Left kidney (tissue), 8 donors: ENCODE results near the gene TAF1L. TPM values are rescaled to one million over a fixed set of nuclear protein-coding genes. Genes with fewer than 3 reads are reported as not detected.
"Not testable (repeated sequence)": the region's sequence is repeated elsewhere in the genome, so short reads cannot be mapped to it uniquely, and the experiment has no call there.

Experiments
- DNase-seq: peaks from one replicate; pipeline ENCODE4 v3.0.0-alpha.2; 2013
- long read RNA-seq, 8 donors: transcript quantifications; one replicate each; lab custom pipeline, GENCODE V29; 2026
- polyA plus RNA-seq: library from polyadenylated mRNA; unstranded; fragments of 120-200 nt; gene quantifications from one replicate; pipeline ENCODE4 v1.2.1, GENCODE V29; 2013; ENCODE audit not compliant: insufficient read length

TAF1L gene
- polyA plus RNA-seq: 0.10 TPM
- long read RNA-seq, donor 1, full-length matches to known transcripts: 1 of 1 reads
- long read RNA-seq, donor 1, partial matches to known transcripts: 0 of 1 reads
- long read RNA-seq, donor 1, other reads (novel, unspliced or antisense): 0 of 1 reads
- long read RNA-seq, donor 2: 0 reads
- long read RNA-seq, donor 3: 0 reads
- long read RNA-seq, donor 4: 0 reads
- long read RNA-seq, donor 5: 0 reads
- long read RNA-seq, donor 6: 0 reads
- long read RNA-seq, donor 7: 0 reads
- long read RNA-seq, donor 8: 0 reads

DNA sequence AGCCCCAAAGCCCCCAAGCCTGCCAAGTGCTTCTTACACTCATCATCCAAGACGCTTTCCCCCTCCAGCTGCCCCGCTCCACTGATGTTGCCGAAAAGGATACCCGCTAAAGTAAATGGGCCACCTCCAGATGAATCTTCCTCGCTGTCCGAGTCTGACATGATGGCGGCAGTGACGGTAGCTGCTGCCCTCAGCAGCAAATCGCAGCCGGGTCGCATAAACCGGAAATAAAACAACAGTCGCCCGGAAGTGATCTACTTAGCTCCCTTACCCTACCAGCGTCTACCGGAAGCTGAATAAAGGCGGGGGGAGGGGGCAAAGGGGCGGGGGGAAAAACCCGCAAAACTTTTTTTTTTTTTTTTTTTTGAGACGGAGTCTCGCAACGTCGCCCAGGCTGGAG, at the start of gene TAF1L:
TAF1L (minus strand) TSS at position 308 of the 400 bp plus-strand sequence; CDS start at position 218, 90 bp downstream.
- DNase-seq: no peak

- DNase-seq: no peak
Measured at GRCh38 chr9:32681751-32682150, 46.3 kb upstream of the TAF1L start.

DNA sequence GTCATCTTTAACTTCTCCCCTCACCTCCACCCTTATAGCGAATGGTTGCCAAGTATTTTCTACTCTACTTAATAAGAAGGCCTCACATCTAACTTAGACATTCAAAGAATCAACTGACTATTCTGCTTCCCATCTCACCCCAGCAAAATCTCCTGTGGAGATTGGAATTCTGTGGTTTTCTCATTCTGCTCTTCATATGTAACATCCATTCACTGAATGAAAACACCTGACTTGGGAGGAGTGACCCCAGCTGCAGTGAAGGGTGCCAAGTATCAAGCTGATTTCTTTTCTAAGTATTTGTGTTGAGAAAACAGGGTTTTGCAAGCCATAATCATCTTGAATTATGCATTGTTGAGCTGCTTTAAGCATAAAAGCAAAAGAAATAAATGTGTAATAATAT, 42.5 kb upstream of the TAF1L start:
- DNase-seq: no peak

DNA sequence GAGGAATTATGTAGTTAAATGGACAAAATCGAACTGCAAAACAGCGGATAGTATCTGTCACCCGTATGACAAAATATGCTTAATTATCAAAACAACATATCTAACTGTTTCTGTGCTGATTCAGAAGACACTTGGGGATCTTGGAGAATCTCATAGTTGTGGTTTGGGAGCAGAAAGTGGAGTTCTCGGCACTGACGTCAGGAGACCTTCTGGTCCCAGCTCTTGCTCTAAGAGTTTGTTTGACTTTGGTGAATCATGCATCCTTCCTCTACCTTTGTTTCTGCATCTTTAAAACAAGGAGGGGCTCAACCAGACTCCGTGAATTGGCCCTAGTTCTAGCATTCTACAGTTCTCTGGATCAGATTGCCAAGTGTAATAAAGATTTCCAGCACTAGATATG, 37.0 kb upstream of the TAF1L start:
- no peak for DNase-seq

- no peak for DNase-seq
Measured at GRCh38 chr9:32671333-32671732, 35.9 kb upstream of the TAF1L start.

DNA sequence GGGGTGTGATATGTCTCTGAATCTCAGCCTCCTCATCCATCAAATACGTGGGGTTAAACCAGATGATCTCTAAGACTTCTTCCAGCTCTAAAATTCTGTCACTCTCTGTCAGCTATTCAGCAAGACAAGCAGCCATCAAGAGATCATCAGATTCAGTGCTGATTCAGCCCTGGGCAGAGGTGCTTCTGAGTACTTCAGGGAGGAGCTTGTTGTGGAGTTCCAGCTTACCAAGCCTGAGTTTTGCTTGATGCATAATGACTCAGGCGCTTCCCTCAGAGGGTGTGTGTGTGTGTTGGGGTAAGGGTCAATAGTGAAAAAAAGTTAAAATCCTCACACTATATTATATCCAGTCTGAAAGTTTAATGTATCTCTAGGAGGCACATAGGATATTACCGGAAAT, 29.6 kb upstream of the TAF1L start:
- no peak for DNase-seq

DNA sequence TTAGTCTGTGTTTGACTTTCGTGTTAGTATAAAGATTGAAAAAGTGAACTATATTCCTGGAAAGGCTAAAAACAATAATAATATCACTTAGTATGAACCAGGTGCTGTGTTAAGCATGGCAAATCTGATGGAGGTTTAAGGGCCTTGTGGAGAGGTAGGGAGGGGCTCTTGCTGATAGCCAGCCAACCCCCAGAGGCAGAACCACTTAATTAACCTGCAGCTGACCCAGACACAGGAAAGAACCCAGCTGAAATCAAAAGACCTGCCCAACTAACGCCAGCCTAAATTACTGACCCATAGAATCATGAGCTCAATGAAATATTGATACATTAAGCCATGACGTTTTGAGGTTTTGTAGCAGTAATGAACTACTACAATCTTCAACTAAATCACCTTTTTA, 28.3 kb upstream of the TAF1L start:
- DNase-seq: no peak

DNA sequence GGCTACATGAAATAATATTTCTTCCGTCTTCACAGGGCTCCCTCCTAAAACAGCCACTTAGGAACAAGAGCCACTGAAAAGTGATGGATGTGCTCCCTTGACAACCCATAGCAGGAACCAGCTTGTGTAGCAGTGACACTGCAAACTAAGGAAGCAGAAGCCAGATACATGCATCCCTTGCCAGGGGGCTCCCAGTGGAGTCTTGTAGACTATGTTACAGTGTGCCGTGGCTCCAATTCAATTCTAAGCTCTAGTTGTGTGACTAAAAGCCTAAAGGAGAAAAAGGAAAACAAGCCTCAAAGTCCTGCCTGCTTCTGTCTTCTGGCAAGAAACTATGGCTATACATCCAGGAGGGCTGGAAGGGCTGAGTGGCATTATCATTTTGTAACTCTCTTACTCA, 12.2 kb upstream of the TAF1L start:
- no peak for DNase-seq

GRCh38 chr9:32644698-32645097, 9.2 kb upstream of the TAF1L start:
- DNase-seq: no peak

- not testable (repeated sequence) for DNase-seq
Measured at GRCh38 chr9:32633151-32633550, 2.3 kb downstream of the TAF1L start.

GRCh38 chr9:32631991-32632390, 3.5 kb downstream of the TAF1L start:
- DNase-seq: no peak

DNA sequence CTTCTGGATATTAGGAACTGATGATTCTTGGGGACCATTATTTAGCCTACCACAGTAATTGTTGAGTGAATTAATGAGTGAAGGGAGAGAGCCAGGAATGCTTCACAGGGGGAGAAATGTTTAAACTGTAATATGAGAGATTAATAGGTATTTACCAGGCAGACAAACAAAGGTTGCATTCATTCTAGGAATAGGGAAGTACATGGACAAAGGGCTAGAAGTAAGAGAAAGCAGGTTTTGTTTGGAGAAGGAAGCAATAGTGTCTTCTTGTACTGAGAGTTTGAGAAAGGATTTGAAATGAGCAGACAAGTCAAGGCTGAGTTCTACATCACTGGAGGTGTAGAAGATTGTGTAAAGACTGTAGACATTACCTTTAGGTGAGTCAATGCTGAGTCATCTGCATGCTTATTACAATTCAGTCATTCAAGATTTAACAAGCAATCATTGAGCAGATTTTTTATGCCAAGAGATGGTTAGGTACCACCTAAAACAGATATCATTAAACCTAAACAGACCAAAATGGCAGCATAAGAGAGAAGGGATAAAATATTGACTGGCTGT, 8.0 kb downstream of the TAF1L start:
- no peak for DNase-seq

- DNase-seq: no peak
Measured at GRCh38 chr9:32625320-32625719, 10.1 kb downstream of the TAF1L start.

GRCh38 chr9:32622948-32623347, 12.5 kb downstream of the TAF1L start:
- no peak for DNase-seq

DNA sequence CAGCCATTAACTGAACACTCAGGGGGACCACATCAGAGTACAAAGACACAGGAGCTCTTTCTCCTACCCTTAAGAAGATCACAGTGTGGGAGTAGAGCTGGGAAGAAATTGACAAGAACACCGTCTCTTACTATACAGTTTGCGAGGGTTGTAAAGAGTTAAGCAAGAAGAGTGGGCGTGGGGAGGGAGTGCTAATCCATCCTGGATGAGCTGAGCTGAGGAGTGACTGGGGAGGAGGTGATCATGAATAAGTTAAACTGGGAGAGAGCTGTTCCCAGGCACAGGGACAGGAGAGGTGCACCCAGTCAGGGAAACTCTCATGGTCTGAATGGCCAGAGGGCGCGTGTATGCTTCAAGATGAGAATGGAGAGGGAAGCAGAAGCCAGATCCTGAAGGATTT, 17.2 kb downstream of the TAF1L start:
- no peak for DNase-seq

- DNase-seq: no peak
Measured at GRCh38 chr9:32606811-32607210, 28.7 kb downstream of the TAF1L start.

DNA sequence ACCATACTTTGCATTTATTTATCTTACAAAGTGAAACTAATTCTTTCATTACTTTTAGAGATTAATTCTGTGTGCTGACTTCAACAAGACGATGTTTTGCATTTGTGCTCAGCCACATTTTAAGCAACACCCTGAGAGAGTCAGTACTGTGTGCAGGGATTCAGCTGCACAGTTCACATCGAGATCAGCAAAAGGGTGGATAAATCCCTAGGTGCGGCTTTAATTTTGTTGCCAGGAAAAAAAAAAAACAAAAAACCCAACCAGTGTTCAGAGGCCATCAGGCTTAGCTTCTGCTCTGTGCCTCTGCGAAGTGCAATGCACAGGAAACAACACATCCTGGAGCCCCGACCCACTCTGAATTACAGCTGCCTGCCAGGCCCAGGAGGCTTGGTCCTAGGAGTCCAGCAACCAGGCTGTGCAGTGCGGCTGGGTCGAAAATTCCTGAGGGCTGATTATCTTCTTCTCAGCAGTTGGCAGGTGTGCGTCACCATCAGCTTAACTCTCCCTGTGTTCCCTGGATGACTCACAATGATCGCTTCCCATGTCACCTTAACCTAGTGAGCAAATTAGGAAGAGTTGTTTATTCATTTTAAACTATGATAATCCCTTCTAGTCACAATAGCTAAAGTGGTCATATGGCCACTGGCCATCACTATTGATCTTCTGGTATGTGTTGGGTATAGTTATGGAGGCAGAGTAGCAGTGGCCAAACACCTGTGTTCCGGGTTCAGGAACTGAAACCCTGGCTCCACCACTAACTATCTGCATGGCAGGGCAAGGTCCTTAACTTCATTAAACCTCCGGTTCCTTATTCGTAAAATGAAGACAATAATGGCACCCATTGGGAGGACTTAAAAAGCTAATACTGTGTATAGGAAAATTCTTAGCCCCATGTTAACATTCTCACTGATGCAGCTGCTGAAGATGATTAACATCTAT, 31.3 kb downstream of the TAF1L start:
- DNase-seq: no peak

- not testable (repeated sequence) for DNase-seq
Measured at GRCh38 chr9:32599021-32599420, 36.4 kb downstream of the TAF1L start.

DNA sequence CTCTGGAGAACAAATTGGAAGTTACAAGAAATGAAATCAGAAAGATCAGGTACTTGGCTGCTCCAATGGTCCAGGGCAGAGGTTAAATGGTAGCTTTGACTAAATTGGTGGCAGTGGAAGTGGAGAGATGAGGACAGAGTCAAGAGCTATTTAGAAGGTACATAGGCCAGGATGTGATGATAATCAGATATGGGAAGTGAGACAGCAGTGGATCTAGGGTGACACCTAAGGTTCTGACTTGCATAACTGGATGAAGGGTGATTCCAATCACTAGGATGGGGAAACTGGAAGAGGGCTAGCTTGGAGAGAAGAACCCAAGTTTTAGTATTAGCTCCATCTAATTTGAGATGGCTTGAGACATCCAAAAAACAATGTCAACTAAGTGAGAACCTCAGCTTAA, 38.5 kb downstream of the TAF1L start:
- DNase-seq: no peak

DNA sequence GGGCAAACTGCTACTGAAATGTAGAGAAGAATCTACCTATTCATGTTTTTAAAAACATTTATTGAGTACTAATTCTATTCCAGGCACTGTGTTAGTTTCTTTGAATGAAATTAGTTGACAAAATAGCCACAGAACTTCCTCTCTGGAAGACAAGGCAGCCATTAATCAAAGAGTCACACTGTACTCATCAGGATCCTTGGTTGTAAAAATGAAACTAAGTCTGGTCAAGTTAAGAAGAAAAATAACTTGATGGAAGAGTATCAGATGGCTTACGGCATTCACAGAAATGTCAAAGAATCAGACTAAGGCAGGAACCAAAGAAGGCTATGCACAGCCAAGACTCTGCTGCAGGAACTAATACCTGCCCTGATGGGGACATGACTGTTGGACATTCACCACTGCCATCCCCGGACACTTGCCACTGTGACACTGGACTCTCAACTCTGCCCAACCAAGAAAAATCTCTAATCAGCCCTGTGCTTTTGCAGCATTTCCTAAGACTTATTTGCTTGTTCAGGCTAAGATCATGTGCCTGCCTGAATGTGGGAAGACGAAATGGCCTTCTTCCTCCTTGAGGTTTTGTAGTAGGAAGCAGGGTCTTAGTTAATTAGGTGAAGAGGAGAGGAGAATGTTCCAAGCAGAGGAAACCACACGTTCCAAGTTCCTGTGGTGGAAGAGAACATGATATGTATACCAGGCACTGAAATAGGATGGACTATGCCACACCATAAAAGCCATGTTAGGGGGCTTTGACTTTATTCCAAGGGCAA, 39.2 kb downstream of the TAF1L start:
- DNase-seq: no peak

- DNase-seq: no peak
Measured at GRCh38 chr9:32590898-32591297, 44.6 kb downstream of the TAF1L start.

DNA sequence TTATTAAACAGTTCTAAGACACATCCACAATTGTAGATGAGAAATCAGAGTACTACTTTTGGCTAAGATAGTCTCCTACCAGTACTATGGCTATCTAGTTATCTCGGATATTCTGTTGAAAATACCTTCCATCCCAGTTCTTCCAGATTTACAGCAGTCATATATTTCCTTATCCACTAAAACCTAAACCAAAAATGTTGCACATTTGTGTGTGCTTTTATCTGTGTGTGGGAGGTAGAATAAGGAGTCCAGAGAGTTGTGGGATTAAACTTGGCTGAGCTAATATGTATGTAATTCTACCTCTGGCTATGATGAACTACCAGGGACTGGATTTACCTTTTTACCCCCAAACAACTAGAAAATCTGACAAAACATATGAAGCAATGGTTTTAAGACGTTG, 45.0 kb downstream of the TAF1L start:
- DNase-seq: no peak
